Measurements from ENCODE around the gene DCAF12.
A peak's percentile ranks its signal among the peaks of the same experiment; 100 is the strongest.

DCAF12 gene

DNA sequence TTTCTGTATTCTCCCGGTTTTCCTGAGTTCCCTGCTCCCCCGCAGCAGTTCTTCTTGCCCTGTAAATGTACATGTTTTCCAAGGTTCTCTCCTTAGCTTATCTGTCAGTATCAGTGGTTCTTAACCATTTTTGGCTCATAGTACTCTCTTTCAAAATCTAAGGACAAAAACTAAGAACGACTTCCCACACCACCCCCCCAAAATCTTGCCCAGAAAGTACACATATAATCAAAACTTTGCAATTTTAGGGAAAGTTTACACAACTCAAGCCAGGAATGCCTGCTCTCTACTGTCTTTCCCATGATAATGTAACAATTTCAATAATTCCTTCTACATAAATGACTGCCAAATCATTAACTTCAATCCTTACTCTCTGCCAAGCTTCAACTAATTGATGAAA, 4.5 kb downstream of the DCAF12 start:
- Histone ChIP-seq H3K27me3 (ENCODE audit: insufficient read depth, poor library complexity, severe bottlenecking) (no peaks in the 10 kb centered on the region), H3K4me3 (replicated peaks; ENCODE audit: insufficient read depth, low read length) (no peak overlapping the region), H3K27ac (replicated peaks) (peak overlapping the region; percentile 4; the same call in 1 of the 2 replicates)
- TF ChIP-seq GABPA (IDR thresholded peaks at IDR 0.05; ENCODE audit: low read depth) (no peak), POLR2AphosphoS5 (IDR thresholded peaks at IDR 0.05; ENCODE audit: low read depth) (no peak), SPI1 (IDR thresholded peaks at IDR 0.05; ENCODE audit: borderline replicate concordance, low read depth) (no peak)
- TF ChIP-seq, protein P1, sequence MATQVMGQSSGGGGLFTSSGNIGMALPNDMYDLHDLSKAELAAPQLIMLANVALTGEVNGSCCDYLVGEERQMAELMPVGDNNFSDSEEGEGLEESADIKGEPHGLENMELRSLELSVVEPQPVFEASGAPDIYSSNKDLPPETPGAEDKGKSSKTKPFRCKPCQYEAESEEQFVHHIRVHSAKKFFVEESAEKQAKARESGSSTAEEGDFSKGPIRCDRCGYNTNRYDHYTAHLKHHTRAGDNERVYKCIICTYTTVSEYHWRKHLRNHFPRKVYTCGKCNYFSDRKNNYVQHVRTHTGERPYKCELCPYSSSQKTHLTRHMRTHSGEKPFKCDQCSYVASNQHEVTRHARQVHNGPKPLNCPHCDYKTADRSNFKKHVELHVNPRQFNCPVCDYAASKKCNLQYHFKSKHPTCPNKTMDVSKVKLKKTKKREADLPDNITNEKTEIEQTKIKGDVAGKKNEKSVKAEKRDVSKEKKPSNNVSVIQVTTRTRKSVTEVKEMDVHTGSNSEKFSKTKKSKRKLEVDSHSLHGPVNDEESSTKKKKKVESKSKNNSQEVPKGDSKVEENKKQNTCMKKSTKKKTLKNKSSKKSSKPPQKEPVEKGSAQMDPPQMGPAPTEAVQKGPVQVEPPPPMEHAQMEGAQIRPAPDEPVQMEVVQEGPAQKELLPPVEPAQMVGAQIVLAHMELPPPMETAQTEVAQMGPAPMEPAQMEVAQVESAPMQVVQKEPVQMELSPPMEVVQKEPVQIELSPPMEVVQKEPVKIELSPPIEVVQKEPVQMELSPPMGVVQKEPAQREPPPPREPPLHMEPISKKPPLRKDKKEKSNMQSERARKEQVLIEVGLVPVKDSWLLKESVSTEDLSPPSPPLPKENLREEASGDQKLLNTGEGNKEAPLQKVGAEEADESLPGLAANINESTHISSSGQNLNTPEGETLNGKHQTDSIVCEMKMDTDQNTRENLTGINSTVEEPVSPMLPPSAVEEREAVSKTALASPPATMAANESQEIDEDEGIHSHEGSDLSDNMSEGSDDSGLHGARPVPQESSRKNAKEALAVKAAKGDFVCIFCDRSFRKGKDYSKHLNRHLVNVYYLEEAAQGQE (IDR thresholded peaks at IDR 0.05; ENCODE audit: insufficient replicate concordance, low read depth) = no peak
- TF ChIP-seq, protein P2, sequence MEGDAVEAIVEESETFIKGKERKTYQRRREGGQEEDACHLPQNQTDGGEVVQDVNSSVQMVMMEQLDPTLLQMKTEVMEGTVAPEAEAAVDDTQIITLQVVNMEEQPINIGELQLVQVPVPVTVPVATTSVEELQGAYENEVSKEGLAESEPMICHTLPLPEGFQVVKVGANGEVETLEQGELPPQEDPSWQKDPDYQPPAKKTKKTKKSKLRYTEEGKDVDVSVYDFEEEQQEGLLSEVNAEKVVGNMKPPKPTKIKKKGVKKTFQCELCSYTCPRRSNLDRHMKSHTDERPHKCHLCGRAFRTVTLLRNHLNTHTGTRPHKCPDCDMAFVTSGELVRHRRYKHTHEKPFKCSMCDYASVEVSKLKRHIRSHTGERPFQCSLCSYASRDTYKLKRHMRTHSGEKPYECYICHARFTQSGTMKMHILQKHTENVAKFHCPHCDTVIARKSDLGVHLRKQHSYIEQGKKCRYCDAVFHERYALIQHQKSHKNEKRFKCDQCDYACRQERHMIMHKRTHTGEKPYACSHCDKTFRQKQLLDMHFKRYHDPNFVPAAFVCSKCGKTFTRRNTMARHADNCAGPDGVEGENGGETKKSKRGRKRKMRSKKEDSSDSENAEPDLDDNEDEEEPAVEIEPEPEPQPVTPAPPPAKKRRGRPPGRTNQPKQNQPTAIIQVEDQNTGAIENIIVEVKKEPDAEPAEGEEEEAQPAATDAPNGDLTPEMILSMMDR (IDR thresholded peaks at IDR 0.05; ENCODE audit: insufficient read depth, low read length) = no peak
- DNase-seq (ENCODE audit: low read depth in 1 of 2, low spot score in 1 of 2) = no peak

- DNase-seq (ENCODE audit: low read depth in 1 of 2, low spot score in 1 of 2) = no peak
- no peaks in the 10 kb centered on the region for H3K27me3 ChIP-seq (ENCODE audit: insufficient read depth, poor library complexity, severe bottlenecking)
- TF ChIP-seq, protein P2 (IDR thresholded peaks at IDR 0.05; ENCODE audit: insufficient read depth, low read length) = no peak
- TF ChIP-seq POLR2AphosphoS5 (IDR thresholded peaks at IDR 0.05; ENCODE audit: low read depth) = no peak
- TF ChIP-seq SPI1 (IDR thresholded peaks at IDR 0.05; ENCODE audit: borderline replicate concordance, low read depth) = no peak
- TF ChIP-seq GABPA (IDR thresholded peaks at IDR 0.05; ENCODE audit: low read depth) = no peak
- TF ChIP-seq, protein P1 (IDR thresholded peaks at IDR 0.05; ENCODE audit: insufficient replicate concordance, low read depth) = no peak
- H3K27ac ChIP-seq (replicated peaks) = no peak overlapping the region
- no peak overlapping the region for H3K4me3 ChIP-seq (replicated peaks; ENCODE audit: insufficient read depth, low read length)
These were observed 6.8 kb downstream of the DCAF12 start for GRCh38 chr9:34119713-34120112.

DNA sequence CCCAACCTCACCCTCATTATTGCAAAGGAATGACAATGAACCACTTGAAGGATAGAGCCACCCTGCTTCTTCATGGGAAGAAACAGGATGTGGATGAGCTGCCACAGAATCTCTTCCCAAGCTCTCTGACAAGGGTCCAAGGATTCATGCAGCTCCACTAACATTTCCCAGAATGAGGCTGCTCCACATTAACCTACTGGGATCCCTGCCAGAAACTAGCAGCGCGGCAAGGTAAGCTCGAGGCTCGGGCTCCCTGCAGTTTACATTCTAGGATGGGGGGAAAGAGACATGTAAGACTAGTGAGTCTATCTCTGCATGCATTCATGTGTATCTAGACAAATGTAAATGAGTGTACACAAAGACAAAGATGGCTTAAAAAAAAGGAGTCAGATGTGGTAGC, 12.1 kb downstream of the DCAF12 start:
- H3K27ac ChIP-seq (replicated peaks) = no peak overlapping the region
- DNase-seq (ENCODE audit: low read depth in 1 of 2, low spot score in 1 of 2) = no peak
- no peaks in the 10 kb centered on the region for H3K27me3 ChIP-seq (ENCODE audit: insufficient read depth, poor library complexity, severe bottlenecking)
- no peak overlapping the region for H3K4me3 ChIP-seq (replicated peaks; ENCODE audit: insufficient read depth, low read length)
- no peak for TF ChIP-seq SPI1 (IDR thresholded peaks at IDR 0.05; ENCODE audit: borderline replicate concordance, low read depth)
- TF ChIP-seq, protein P1 (IDR thresholded peaks at IDR 0.05; ENCODE audit: insufficient replicate concordance, low read depth) = no peak
- TF ChIP-seq, protein P2 (IDR thresholded peaks at IDR 0.05; ENCODE audit: insufficient read depth, low read length) = no peak
- no peak for TF ChIP-seq GABPA (IDR thresholded peaks at IDR 0.05; ENCODE audit: low read depth)
- TF ChIP-seq POLR2AphosphoS5 (IDR thresholded peaks at IDR 0.05; ENCODE audit: low read depth) = no peak

Measured in HL-60 (cell line).